NCI-H748 treated with DMSO at 0.1 percent for 48 hours (cell line): ENCODE results near the gene LRAT.

Source experiments
- DNase-seq: peaks from one replicate; lab custom pipeline; 2025; lab: John Stamatoyannopoulos, UW

LRAT gene

GRCh38 chr4:154778264-154778663 lies 34.5 kb downstream of the LRAT start:
- no peak for DNase-seq

- no peak for DNase-seq
These were observed 35.7 kb downstream of the LRAT start for GRCh38 chr4:154779362-154779947.

GRCh38 chr4:154781126-154781982 lies 37.6 kb downstream of the LRAT start, which contains the start of gene RBM46:
Gene RBM46 (plus strand): TSS chr4:154781272. CDS start chr4:154796753, 15,481 bp downstream.
- DNase-seq, result no peak

GRCh38 chr4:154781983-154782293 lies 38.1 kb downstream of the LRAT start:
- DNase-seq, result no peak
